Upper lobe of left lung (tissue), 6 donors: Measurements from ENCODE around the gene SLC2A11. TPM values are rescaled to one million over a fixed set of nuclear protein-coding genes. Genes with fewer than 3 reads are reported as not detected.

Source experiments
- ATAC-seq, 2 donors: fragments of 200-7000 bp; cut with Tn5 transposase; one replicate each; pipeline ENCODE4 v1.9.1; 2022; ENCODE audit warnings: mild to moderate bottlenecking in 2 of 2, moderate library complexity in 2 of 2; ENCODE audit not compliant: low FRiP score in 2 of 2
- DNase-seq, 2 donors: peaks; one replicate each; pipeline ENCODE4 v3.0.0-alpha.2; 2019 to 2020
- H3K27ac ChIP-seq, 4 donors: fragments of 200-600 bp; sonication (generic); one replicate each; pipeline ENCODE4 v1.5.1; 2016 to 2019
- H3K27me3 ChIP-seq, 4 donors: fragments of 200-600 bp; sonication (generic); one replicate each; pipeline ENCODE4 v1.5.1; 2017 to 2019
- H3K36me3 ChIP-seq, 4 donors: fragments of 200-600 bp; sonication (generic); one replicate each; pipeline ENCODE4 v1.5.1; 2016 to 2019
- H3K4me1 ChIP-seq, 4 donors: fragments of 200-600 bp; sonication (generic); one replicate each; pipeline ENCODE4 v1.5.1; 2018 to 2019
- H3K4me3 ChIP-seq, 4 donors: fragments of 200-600 bp; sonication (generic); one replicate each; pipeline ENCODE4 v1.5.1; 2017 to 2019; ENCODE audit warnings: mild to moderate bottlenecking in 2 of 4, moderate library complexity in 1 of 4
- H3K9me3 ChIP-seq, 4 donors: fragments of 200-600 bp; sonication (generic); one replicate each; pipeline ENCODE4 v1.5.1; 2018 to 2019
- CTCF ChIP-seq, 6 experiments: fragments of 450-650 bp in 4 of 6; fragments of 200-600 bp in 2 of 6; sonication (generic) in 2 of 6; IDR thresholded peaks; one replicate each; pipeline ENCODE4 v1.5.1; 2016 to 2019; ENCODE audit warnings: antibody characterized with exemption in 6 of 6
- EP300 ChIP-seq, 4 donors: sonication (generic); formaldehyde crosslinking; IDR thresholded peaks; one replicate each; pipeline ENCODE4 v1.5.1; 2017; ENCODE audit warnings: antibody characterized with exemption in 4 of 4, control low read depth in 2 of 4
- POLR2A ChIP-seq, 4 donors: fragments of 450-650 bp; IDR thresholded peaks; one replicate each; pipeline ENCODE4 v1.5.1; 2016 to 2017; ENCODE audit warnings: antibody characterized with exemption in 4 of 4, mild to moderate bottlenecking in 2 of 4
- POLR2AphosphoS5 ChIP-seq, 2 donors: sonication (generic); formaldehyde crosslinking; IDR thresholded peaks; one replicate each; pipeline ENCODE4 v1.5.1; 2017; ENCODE audit warnings: antibody characterized with exemption in 2 of 2
- WGBS, 2 donors: methylation state at CpG; one replicate each; pipeline ENCODE4 v1.1.5; 2017 to 2018; 5-methylcytosine and 5-hydroxymethylcytosine counted together
- total RNA-seq, 6 donors: library from RNA; depleted of rRNA in 4 of 6; stranded (reverse); fragments of >200 nt in 4 of 6; gene quantifications; one replicate each; pipeline versions ENCODE4 v1.1.0 to v1.2.1, GENCODE V29; 2016 to 2021
- donor health status: DM: no; HTN: no; CAD: no; lungs with moderate emphysema.
- donor health status: DM: no; HTN: yes; CAD: no; lungs with severe emphysema.

Gene SLC2A11
- total RNA-seq, 6 donors from 2014 or later, result 9.9 to 31.4 (median 16.5) TPM

- Histone ChIP-seq H3K4me1 (no peaks in the 10 kb centered on the region), H3K9me3 (no peaks in the 10 kb centered on the region), H3K27me3 (no peaks in the 10 kb centered on the region), H3K36me3 (peaks cover 14 to 98% (median 82%) of the 10 kb centered on the region in 4 donors), H3K27ac (no peak overlapping the region), H3K4me3 (no peak overlapping the region)
- DNase-seq (no peak), ATAC-seq (peak in 1 of 2 donors; percentile 9)
- WGBS, 2 donors, result 85 to 96% methylated on average over 9 to 12 of the region's 13 CpGs
- TF ChIP-seq POLR2A (IDR thresholded peaks at IDR 0.05) (no peak), EP300 (IDR thresholded peaks at IDR 0.05) (no peak), POLR2AphosphoS5 (IDR thresholded peaks at IDR 0.05) (no peak), CTCF (IDR thresholded peaks at IDR 0.05) (no peak)
These were observed 33.0 kb upstream of the SLC2A11 start for GRCh38 chr22:23824476-23825245.

- 94% methylated on average over 11 to 12 of the region's 12 CpGs for WGBS, 2 donors
- H3K27me3 ChIP-seq, result no peaks in the 10 kb centered on the region
- H3K4me1 ChIP-seq, result no peaks in the 10 kb centered on the region
- DNase-seq (no peak), ATAC-seq (no peak)
- H3K27ac ChIP-seq, result no peak overlapping the region
- TF ChIP-seq POLR2AphosphoS5 (IDR thresholded peaks at IDR 0.05) (no peak), EP300 (IDR thresholded peaks at IDR 0.05) (no peak), POLR2A (IDR thresholded peaks at IDR 0.05) (no peak), CTCF (IDR thresholded peaks at IDR 0.05) (no peak)
- peaks cover 11 to 97% (median 78%) of the 10 kb centered on the region in 4 donors for H3K36me3 ChIP-seq
- H3K9me3 ChIP-seq, result no peaks in the 10 kb centered on the region
- no peak overlapping the region for H3K4me3 ChIP-seq
These were observed 32.3 kb upstream of the SLC2A11 start for GRCh38 chr22:23825246-23825905.

GRCh38 chr22:23826510-23827350 is 30.9 kb upstream of the SLC2A11 start:
- no peaks in the 10 kb centered on the region for H3K9me3 ChIP-seq
- no peak overlapping the region for H3K4me3 ChIP-seq
- H3K27ac ChIP-seq, result no peak overlapping the region
- 54 to 86% methylated on average over 3 to 15 of the region's 15 CpGs for whole genome bisulfite sequencing, 2 donors
- DNase-seq (no peak), ATAC-seq (no peak)
- H3K4me1 ChIP-seq, result no peaks in the 10 kb centered on the region
- no peaks in the 10 kb centered on the region for H3K27me3 ChIP-seq
- peaks cover 11 to 95% (median 75%) of the 10 kb centered on the region in 4 donors for H3K36me3 ChIP-seq
- TF ChIP-seq CTCF (IDR thresholded peaks at IDR 0.05), result no peak
- no peak for TF ChIP-seq EP300 (IDR thresholded peaks at IDR 0.05)
- no peak for TF ChIP-seq POLR2A (IDR thresholded peaks at IDR 0.05)
- TF ChIP-seq POLR2AphosphoS5 (IDR thresholded peaks at IDR 0.05), result no peak

- H3K4me1 ChIP-seq, result no peaks in the 10 kb centered on the region
- no peak for ATAC-seq
- H3K27me3 ChIP-seq, result no peaks in the 10 kb centered on the region
- H3K27ac ChIP-seq, result no peak overlapping the region
- H3K4me3 ChIP-seq, result no peak overlapping the region
- no peak for DNase-seq
- H3K36me3 ChIP-seq, result peaks cover 11 to 95% (median 71%) of the 10 kb centered on the region in 4 donors
- no peaks in the 10 kb centered on the region for H3K9me3 ChIP-seq
- TF ChIP-seq POLR2A (IDR thresholded peaks at IDR 0.05) (no peak), CTCF (IDR thresholded peaks at IDR 0.05) (no peak), POLR2AphosphoS5 (IDR thresholded peaks at IDR 0.05) (no peak), EP300 (IDR thresholded peaks at IDR 0.05) (no peak)
- WGBS, 2 donors, result 87 to 89% methylated on average over 6 to 11 of the region's 11 CpGs
These were observed 30.2 kb upstream of the SLC2A11 start for GRCh38 chr22:23827351-23827995.
